GM19193 (cell line): ENCODE measurements around the gene POU5F1.

ENCODE experiments used
- POLR2A ChIP-seq: IDR thresholded peaks from 4 replicates; pipeline ENCODE4 v1.6.1; 2011; ENCODE audit not compliant: insufficient read depth, insufficient read length; ENCODE audit errors: extremely low read depth

Gene POU5F1

DNA sequence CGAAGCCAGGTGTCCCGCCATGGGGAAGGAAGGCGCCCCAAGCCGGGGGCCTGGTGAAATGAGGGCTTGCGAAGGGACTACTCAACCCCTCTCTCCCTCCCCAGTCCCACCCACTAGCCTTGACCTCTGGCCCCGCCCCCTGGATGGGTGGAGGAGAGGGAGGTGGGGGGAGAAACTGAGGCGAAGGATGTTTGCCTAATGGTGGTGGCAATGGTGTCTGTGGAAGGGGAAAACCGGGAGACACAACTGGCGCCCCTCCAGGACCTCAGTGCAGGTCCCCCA, at the start of gene POU5F1:
POU5F1 (minus strand) TSS at position 83 of the 282 bp plus-strand sequence; CDS start at position 21, 62 bp downstream.
- no peak for TF ChIP-seq POLR2A

DNA sequence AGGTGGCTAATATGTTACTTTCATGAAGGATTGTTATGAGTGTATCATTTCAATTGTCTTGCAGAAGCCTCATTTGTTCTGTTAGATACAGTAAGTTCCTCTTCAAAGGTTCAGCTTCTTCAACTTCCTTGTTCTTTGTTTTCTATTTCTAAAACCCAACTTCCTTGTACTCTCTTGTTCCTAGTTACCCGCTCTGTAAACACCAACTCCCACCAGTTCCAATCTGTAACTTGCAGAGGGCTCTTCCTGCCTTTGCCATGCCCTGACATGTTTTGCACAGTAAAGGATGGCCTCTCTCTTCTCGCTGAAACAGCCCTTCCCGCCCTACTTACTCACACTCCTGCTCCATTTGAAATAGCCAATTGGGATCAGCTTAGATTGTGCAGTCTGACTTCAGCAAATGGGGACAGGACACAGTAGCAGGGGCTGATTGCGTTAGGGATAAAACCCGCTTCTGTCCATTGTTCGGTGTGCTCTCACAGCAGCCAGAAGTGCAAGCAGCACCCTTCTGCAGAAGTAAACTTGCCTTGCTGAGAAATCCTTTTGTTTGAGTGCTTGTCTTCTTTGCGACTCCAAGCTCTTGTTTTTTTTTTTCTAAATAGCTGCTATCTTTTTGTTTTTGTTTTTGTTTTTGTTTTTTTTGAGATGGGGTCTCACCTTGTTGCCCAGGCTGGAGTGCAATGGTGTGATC, 45.9 kb upstream of the POU5F1 start:
- no peak for TF ChIP-seq POLR2A

DNA sequence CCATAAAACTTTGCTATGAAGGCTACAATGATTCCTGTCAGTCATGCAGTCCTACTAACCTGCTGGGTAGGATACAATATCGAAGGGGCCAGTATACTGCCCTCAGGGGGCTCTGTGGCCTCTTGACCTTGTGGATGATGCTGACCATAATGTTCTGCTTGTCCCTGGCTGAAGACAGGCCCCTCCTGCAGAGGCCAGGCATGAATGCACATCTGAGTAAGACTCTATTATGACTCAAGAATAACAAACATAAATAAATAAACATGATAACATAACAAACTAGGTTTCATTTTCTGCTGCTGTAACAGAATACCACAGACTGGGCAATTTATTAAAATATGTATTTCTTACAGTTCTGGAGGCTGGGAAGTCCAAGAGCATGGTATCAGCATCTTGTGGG, 44.0 kb upstream of the POU5F1 start:
- no peak for TF ChIP-seq POLR2A

DNA sequence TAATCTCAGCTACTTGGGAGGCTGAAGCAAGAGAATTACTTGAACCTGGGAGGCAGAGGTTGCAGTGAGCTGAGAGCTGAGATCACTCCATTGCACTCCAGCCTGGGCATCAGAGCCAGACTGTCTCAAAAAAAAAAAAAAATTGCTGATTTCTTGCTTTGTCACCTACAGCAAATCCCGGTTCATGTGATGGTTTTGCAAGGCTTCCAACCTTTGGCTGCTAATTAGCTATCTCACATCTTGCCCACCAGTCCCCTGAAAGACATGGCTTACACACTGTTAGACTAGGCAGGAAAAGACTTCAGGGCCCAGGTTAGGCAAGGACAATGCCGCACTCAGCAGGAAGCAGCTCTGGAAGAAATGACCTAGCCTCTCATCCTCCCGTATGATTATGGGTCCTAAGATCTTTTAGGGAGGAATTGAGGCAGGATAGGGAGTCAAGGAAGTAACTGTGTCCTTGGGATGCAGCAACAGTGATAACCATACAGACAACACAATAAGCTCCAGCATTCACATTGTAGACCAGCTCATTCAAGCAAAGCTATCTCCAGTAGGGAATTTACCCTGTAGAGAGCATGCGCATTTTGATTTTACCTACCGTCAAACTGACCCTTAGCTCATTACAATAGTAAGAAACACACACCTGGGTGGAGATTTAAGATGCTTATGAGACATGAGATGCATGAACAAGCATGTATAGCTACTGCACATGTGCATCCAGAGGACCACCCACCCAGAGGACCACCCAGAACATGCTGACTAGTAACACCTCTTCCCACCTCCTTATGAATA, 40.5 kb upstream of the POU5F1 start:
- TF ChIP-seq POLR2A = no peak

DNA sequence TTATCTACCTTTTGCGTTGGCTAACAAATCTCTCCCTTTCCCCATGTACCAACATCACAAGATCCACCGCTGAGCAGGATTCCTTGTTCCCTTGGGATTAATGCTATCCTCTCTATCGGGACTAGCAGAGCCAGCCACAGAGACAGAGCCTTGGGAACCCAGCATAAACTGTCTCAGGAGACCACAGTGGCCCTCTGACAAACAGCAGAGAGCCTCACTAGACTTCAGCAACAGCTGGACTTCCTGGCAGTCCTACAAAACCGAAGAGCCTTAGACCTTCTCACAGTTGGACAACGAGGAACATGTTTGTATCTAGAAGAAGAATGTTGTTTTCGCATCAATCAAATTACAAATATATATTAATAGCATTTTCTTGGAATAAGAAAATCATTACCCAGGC, 39.6 kb upstream of the POU5F1 start:
- TF ChIP-seq POLR2A = no peak

DNA sequence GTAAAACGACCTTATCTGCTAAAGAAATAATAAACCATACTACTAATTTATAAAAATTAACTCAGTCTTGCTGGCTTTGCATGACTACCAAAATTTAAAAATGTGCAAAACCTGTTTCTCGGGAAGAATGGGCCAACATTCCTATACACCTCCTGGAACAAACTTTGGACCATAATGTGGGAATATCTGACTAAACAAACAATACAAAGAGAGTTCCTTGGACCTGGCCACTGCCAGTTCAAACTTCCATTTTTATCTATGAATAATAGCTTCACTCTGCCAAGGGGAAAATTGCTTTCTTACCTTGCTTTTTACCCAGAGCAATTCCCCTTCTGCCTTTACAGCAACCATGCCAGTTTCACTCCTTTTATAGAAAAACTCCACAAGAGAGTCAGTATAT, 38.7 kb upstream of the POU5F1 start:
- TF ChIP-seq POLR2A = no peak

DNA sequence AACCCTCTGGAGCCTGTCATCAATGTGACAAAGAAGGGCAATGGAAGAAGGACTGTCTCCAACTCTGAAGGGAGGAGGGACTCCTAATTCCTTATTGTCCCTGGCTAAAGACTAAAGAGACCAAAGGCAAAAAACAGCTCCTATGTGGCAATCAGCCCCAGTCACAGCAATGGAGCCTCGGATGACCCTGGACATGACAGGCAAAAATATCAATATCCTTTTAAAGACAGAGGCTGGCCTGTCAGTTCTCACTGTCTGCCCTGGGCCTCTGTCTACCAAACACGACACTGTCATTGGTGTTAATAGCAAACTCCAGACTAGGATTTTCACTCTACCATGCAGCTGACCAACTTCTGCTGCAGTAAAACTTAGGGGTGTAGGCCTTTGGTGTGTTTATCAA, 38.0 kb upstream of the POU5F1 start:
- no peak for TF ChIP-seq POLR2A

DNA sequence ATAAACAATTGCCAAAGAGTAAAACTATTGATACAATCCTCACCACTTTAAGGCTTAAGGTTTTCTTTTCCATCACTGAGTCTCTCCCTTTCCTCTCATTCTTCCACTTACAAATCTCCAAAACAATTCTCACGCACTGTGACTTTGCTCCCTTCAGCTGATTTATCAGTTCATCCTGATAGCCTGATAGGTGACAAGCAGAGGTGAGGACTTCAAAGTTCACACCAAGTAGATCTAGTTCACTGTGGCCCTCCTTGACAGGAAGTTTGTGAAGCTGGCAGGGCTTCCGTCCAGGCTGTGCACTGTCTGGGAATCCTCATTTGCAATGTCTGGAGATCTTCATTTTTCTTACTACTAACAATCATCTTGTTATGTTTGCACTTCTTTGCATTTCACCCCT, 35.2 kb upstream of the POU5F1 start:
- no peak for TF ChIP-seq POLR2A

DNA sequence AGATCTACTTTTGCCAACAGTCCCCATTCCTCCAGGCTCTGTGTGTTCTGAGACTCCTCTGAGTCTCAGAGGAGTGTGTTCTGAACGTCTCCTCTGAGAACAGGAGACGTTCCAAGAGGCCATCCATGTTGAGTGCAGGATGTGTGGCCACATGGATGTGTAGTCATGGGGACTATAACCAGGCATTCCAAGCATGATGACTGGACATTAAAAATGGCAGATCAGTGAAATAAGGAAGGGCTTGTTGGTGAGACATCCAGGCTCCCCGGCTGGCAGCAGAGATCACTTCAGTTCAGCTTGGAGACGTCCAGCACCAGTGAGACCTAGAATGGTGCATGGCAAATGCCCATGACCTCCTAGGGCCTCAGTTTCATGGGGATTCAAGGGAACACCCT, 34.3 kb upstream of the POU5F1 start:
- no peak for TF ChIP-seq POLR2A

DNA sequence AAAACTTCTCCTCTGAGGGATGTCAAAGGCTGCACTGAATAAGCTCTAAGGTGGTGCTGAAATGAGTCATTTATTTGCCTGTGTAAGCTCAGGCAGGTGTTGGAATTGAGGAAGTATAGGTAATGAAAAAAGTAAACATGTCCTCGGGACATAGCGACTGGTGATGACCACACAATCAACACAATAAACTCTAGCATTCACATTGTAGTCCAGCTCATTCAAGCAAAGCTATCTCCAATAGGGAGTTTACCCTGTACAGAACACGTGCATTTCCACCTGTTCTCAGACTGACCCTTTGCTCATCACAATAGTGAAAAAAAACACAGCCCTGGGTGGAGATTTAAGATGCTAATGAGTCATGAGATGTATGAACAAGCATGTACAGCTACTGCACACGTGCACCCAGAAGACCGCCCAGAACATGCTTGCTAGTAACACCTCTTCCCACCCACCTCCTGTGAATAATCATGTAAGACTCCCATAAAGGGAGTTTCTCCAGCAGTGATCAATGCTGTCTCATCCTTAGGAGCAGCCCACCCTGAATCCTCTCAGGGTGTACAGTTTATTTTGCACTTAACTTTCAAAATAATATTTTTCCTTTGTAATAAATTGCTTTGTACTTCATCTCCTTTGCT, 33.0 kb upstream of the POU5F1 start:
- peak; percentile 11 for TF ChIP-seq POLR2A

DNA sequence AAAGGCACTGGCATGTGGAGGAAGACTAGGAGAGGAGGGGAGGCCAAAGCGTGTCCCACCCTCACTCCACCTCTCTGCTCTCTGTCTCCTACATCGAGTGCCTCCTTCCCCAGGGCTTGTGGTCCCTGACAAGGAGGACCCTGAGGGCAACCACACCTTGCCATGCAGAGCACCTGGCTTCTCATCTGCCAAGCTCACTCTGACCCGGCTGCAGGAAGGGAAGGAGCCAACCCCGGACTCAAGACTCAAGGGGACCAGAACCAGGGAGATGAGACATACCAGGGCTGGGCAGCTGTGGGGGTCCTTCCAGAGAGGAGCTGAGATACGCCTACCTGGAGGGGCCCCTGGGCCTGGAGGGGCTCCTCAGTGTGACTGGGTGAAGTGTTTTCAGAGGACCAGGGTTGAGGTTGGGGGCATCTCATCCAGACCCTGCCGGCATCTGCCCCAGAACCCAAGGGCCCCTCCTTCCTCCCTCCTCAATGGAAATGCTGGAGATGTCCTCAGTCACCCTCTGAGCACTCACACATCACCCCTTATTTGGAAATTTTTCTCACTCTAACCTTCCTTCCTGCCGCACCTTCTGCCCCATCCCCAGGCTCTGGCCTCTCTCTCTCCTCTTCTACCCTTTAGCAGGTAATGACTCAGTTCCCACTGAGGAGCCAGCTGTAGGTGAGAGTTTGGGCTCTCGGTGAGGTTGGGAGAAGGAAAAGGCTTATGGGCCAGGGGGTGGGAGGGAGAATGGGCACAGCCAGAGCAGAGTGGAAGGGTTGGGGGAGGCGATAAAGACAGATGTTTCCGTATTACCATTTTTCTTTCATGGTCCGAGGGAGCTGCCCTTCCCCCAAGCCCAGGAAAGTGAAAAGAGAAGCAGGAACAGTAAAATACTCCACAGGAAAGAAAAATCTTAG, 32.0 kb upstream of the POU5F1 start:
- no peak for TF ChIP-seq POLR2A

DNA sequence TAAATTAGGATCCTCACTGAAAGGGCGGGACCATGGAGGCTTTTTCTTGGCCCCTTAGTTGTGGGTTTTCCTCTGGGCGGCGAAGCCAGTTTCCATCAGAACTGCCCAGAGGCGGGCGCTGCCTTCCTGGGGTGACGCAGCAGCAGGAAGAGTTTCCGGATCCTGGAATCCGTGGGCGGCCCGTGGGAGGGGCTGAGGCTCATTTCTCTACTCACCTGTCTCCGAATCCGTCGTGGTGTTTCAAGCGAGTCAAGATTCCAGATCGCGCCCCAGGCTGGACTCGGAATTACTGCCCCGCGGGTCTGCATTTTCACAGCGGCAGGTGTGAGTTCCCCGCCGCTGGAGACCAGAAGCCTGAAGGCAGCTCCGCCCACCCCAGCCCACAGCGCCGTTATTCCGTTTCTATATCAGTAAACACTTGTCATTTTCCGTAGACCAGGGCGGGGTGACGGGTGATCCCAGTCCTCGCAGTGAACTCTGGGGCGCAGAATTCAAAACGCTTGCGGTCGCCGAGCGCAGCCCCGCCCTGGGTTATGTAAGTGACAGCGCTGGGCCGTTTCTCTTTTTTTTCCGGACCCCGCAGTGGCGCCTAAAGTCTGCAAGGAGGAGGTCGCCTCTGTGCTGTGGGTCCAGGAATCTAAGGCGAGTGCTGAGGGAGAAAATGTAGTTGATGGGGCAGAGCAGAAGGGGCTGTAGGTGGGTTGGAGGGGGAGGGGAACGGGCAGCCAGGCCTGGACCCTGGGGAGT, 27.2 kb upstream of the POU5F1 start:
- peak; percentile 78 for TF ChIP-seq POLR2A

DNA sequence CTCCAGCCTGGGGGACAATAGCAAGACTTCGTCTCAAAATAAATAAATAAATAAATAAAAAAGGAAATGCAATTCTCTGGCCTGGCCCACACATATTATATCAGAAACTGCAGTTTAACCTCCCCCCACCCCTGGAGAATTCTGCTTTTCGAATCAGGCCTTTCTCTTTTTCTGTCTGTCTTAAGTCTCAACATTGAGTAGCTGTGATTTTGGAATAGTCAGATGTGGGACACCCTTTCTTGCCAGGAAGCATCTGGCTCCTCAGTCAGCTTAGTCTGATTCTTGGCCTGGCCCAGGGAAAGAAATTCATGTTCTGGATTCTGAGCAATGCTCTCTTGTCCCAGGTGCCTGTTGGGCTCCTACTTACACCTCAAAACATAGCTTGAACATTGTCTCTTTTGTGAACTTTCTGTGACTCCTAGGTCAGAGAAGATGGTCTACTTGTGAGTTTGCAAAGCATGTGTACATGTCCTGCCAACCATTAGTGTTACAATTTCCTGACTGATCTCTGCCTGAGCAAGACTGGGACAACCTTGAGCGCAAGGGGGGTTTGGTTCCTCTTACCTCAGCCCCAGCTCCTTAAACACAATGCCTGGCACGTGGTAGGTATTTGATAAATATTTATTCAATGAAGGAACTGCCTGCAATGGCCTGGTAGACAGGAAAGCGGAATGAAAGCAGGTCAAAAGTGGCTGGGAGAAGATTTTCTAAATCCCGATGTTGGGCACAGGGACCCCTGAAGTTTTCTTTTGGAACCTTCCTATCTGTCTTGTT, 23.8 kb upstream of the POU5F1 start:
- TF ChIP-seq POLR2A = no peak

DNA sequence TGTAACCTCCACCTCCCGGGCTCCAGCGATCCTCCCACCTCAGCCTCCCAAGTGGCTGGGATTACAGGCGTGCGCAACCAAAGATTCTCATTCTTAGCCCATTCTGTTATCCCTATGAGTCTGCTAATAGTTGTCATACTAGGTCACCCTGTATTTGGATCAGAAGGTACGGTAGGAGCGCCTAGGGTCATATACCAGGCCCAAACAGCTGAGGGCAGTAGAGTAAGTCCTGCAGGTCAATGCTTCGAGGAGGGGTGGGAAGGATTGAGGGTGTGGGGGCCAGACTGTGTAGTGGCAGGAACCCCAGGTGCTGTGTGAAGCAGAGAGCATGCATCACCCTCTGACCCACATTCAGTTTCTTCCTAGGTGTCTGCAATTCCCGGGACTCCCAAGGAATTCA, 22.7 kb upstream of the POU5F1 start:
- TF ChIP-seq POLR2A = no peak
